CD4-positive, CD25-positive, alpha-beta regulatory T cell (primary cell): ENCODE measurements around the gene R3HDM1. TPM values are rescaled to one million over a fixed set of nuclear protein-coding genes. Genes with fewer than 3 reads are reported as not detected.
A peak's percentile ranks its signal among the peaks of the same experiment; 100 is the strongest.

Experiments
- ATAC-seq, 2 donors: fragments of 150-1000 bp; cut with Tn5 transposase; one replicate each; pipeline ENCODE4 v1.10.0; 2021; ENCODE audit warnings: low read depth in 2 of 2, moderate number of reproducible peaks in 2 of 2, moderate library complexity in 1 of 2
- DNase-seq, 3 donors: peaks; one replicate each; pipeline versions ENCODE4 v3.0.0 to v3.0.0-alpha.2; 2012 to 2022; ENCODE audit warnings: mixed read lengths in 1 of 3
- H3K27ac ChIP-seq: one replicate; pipeline ENCODE4 v1.7.0; 2013; ENCODE audit warnings: mild to moderate bottlenecking, low read length; ENCODE audit not compliant: insufficient read depth, poor library complexity, severe bottlenecking
- H3K27me3 ChIP-seq: one replicate; pipeline ENCODE4 v1.7.0; 2013; ENCODE audit warnings: low read length; ENCODE audit not compliant: control insufficient read depth, insufficient read depth
- H3K36me3 ChIP-seq: one replicate; pipeline ENCODE4 v1.7.0; 2013; ENCODE audit warnings: mild to moderate bottlenecking, low read length, moderate library complexity; ENCODE audit not compliant: control insufficient read depth, insufficient read depth
- H3K4me1 ChIP-seq: 2 replicates; pipeline ENCODE4 v1.7.0; 2013; ENCODE audit warnings: mild to moderate bottlenecking, low read length; ENCODE audit not compliant: insufficient read depth, control insufficient read depth, poor library complexity, severe bottlenecking
- H3K4me3 ChIP-seq: one replicate; pipeline ENCODE4 v1.7.0; 2013; ENCODE audit warnings: low read depth, mild to moderate bottlenecking, low read length, moderate library complexity
- H3K9me3 ChIP-seq, 2 experiments: 1 replicate in 1 of 2; 2 replicates in 1 of 2; pipeline ENCODE4 v1.7.0; 2013; ENCODE audit warnings: low read length in 2 of 2, mild to moderate bottlenecking in 1 of 2, moderate library complexity in 1 of 2; ENCODE audit not compliant: control insufficient read depth in 2 of 2
- H3K27ac Mint-ChIP-seq, 3 donors: one replicate each; pipeline ENCODE4 v1.8.0; 2020 to 2022; ENCODE audit warnings: mild to moderate bottlenecking in 3 of 3, mixed read lengths in 3 of 3, moderate library complexity in 2 of 3
- H3K27me3 Mint-ChIP-seq: one replicate; pipeline ENCODE4 v1.8.0; 2022; ENCODE audit warnings: mild to moderate bottlenecking, mixed read lengths
- H3K36me3 Mint-ChIP-seq: one replicate; pipeline ENCODE4 v1.8.0; 2020; ENCODE audit warnings: mixed read lengths
- H3K4me1 Mint-ChIP-seq, 4 donors: one replicate each; pipeline ENCODE4 v1.8.0; 2020 to 2022; ENCODE audit warnings: mixed read lengths in 4 of 4, mild to moderate bottlenecking in 1 of 4
- H3K4me3 Mint-ChIP-seq, 4 donors: one replicate each; pipeline ENCODE4 v1.8.0; 2020 to 2022; ENCODE audit warnings: mild to moderate bottlenecking in 4 of 4, mixed read lengths in 4 of 4, moderate library complexity in 3 of 4
- H3K9me3 Mint-ChIP-seq, 7 donors: one replicate each; pipeline ENCODE4 v1.8.0; 2020 to 2022; ENCODE audit warnings: mixed read lengths in 7 of 7, mild to moderate bottlenecking in 3 of 7, moderate library complexity in 2 of 7
- polyA plus RNA-seq, 4 donors: library from polyadenylated mRNA; unstranded; fragments of 300-500 nt; fragmentation: Illumina TruSeq; gene quantifications; one replicate each; pipeline ENCODE4 v1.2.3, GENCODE V29; 2021
- total RNA-seq: library from RNA; stranded (reverse); gene quantifications from one replicate; pipeline ENCODE4 v1.2.3, GENCODE V29; 2022

The R3HDM1 gene
- total and polyA plus RNA-seq, 5 donors from 2014 or later: 8.3 to 43.9 (median 16.3) TPM

DNA sequence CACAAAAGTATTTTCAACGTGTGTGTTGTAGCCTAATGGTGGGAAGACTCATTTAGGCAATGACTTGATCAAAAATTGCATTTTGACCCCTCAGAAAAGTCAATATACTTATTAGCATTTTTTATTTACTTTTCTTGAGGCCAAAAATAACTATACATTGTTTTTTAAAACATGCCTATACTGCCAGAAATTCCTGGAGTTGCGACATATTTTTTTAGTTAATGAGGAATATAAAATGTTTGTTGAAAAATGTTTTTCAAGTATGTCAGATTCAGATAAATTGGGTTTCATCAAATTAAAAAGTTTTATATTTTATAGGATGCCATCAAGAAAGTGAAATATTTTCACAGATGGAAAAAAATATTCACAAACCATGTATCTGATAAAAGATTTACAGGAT lies 39.6 kb downstream of the R3HDM1 start:
- H3K4me3 Mint-ChIP-seq: no peak overlapping the region
- DNase-seq (no peak), ATAC-seq (no peak)
- Histone ChIP-seq H3K27me3 (no peaks in the 10 kb centered on the region), H3K4me1 (no peaks in the 10 kb centered on the region), H3K4me3 (no peak overlapping the region), H3K36me3 (peaks cover 11% of the 10 kb centered on the region), H3K27ac (no peak overlapping the region), H3K9me3 (no peaks in the 10 kb centered on the region)
- H3K9me3 Mint-ChIP-seq: no peaks in the 10 kb centered on the region
- no peaks in the 10 kb centered on the region for H3K27me3 Mint-ChIP-seq
- H3K36me3 Mint-ChIP-seq: peaks cover 22% of the 10 kb centered on the region
- H3K27ac Mint-ChIP-seq: no peak overlapping the region
- peaks cover 0 to 4% (median 3%) of the 10 kb centered on the region in 4 donors for H3K4me1 Mint-ChIP-seq

DNA sequence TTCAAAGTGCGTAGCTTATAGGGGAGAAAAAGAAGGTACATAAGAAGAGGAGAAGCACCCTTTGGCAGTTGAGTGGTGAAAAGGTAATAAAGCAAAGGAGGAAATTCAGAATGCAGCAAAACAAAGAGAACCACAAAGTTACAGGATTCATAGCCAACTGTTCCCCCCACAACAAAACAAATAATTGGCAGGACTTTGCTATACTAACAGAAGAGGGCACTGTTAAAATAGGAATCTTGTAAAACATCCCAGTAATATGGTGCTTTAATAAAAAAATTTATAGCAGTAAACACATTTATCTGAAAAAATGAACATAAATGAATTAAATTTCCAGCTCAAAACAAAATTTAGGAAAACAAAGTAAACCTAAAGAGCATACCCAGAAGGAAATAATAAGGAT lies 42.3 kb downstream of the R3HDM1 start:
- no peaks in the 10 kb centered on the region for H3K9me3 Mint-ChIP-seq

DNA sequence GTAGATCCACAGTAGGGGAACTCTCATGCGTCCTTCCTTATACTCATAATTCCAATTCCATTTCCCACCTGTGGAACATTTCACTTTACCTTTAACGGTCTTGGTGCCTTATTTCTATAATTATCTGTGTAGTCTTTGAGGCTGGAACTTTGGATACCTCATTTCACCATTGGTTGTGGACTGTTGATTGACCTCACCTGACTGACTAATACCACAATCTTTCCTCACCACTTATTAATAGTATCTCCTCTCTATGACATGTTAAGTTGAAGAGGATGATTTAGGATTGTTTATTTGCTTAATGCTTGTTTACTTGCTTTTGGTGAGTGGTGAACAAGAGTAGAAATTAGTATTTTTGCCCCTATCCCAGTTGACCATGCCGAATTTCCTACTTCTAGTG lies 50.0 kb downstream of the R3HDM1 start:
- H3K4me1 Mint-ChIP-seq: peaks cover 18 to 33% (median 20%) of the 10 kb centered on the region in 4 donors
- Histone ChIP-seq H3K27ac (no peak overlapping the region), H3K27me3 (no peaks in the 10 kb centered on the region), H3K9me3 (no peaks in the 10 kb centered on the region), H3K4me3 (no peak overlapping the region), H3K36me3 (no peaks in the 10 kb centered on the region), H3K4me1 (no peaks in the 10 kb centered on the region)
- H3K4me3 Mint-ChIP-seq: no peak overlapping the region
- ATAC-seq: no peak
- no peaks in the 10 kb centered on the region for H3K27me3 Mint-ChIP-seq
- DNase-seq: no peak
- no peaks in the 10 kb centered on the region for H3K9me3 Mint-ChIP-seq
- no peak overlapping the region for H3K27ac Mint-ChIP-seq
- no peaks in the 10 kb centered on the region for H3K36me3 Mint-ChIP-seq

More for the DNA sequence above, 42.3 kb downstream of the R3HDM1 start:
- Mint-ChIP-seq H3K4me3 (no peak overlapping the region), H3K36me3 (peaks cover 15% of the 10 kb centered on the region), H3K27ac (no peak overlapping the region), H3K4me1 (peaks cover 0 to 10% (median 0%) of the 10 kb centered on the region in 4 donors), H3K27me3 (no peaks in the 10 kb centered on the region)
- ATAC-seq (no peak), DNase-seq (no peak)
- Histone ChIP-seq H3K36me3 (peaks cover 11% of the 10 kb centered on the region), H3K27ac (no peak overlapping the region), H3K27me3 (no peaks in the 10 kb centered on the region), H3K9me3 (no peaks in the 10 kb centered on the region), H3K4me1 (no peaks in the 10 kb centered on the region), H3K4me3 (no peak overlapping the region)

DNA sequence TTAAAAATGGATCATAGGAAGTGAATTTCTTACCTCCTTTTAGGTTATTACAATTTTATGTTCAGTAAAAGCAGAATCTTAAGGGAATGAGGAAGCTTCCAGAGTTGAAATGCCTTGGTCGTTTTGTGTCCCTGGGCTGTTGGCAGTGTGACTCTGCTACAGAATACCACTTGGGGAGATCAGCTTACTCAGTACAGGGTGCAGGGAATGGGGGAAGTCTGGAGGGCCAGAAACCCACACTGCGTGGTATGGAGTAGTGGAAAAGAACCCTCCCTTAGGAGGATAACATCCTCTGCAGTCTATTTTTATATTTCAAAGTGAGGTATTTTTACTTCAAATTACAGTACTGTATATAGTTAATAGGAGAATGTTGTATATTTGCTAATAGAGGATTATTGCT lies 51.1 kb downstream of the R3HDM1 start:
- Mint-ChIP-seq H3K9me3 (no peaks in the 10 kb centered on the region), H3K27ac (no peak overlapping the region)
- no peak overlapping the region for H3K27ac ChIP-seq

DNA sequence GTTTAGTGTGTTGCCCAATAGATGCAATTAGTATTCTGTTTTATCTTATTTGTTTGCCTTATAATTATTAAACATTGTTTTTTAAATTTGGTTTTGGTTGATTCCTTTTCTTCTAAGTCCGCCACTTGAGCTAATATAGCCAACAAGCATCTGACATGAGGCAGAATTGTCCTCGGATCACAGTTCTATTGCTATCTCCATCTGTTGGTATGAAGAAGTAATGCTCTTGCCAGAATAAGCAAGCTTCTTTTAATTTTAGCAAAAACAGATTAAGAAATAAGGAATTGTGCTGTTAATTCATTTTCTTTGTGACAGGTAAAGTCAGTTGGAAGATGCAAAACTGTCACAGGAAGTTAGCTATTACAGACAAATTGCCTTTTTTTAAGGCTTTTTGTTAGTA lies 54.3 kb downstream of the R3HDM1 start:
- no peaks in the 10 kb centered on the region for H3K27me3 ChIP-seq
- no peak overlapping the region for H3K27ac Mint-ChIP-seq
- no peak for ATAC-seq
- peaks cover 0 to 2% (median 0%) of the 10 kb centered on the region in 7 donors for H3K9me3 Mint-ChIP-seq
- no peaks in the 10 kb centered on the region for H3K27me3 Mint-ChIP-seq
- H3K36me3 Mint-ChIP-seq: no peaks in the 10 kb centered on the region
- H3K4me1 ChIP-seq: peaks cover 6% of the 10 kb centered on the region
- H3K9me3 ChIP-seq: no peaks in the 10 kb centered on the region
- DNase-seq: no peak
- H3K4me3 ChIP-seq: no peak overlapping the region
- H3K4me3 Mint-ChIP-seq: no peak overlapping the region
- H3K36me3 ChIP-seq: no peaks in the 10 kb centered on the region
- H3K27ac ChIP-seq: no peak overlapping the region
- H3K4me1 Mint-ChIP-seq: peaks cover 21 to 38% (median 36%) of the 10 kb centered on the region in 4 donors

More for the DNA sequence above, 51.1 kb downstream of the R3HDM1 start:
- Histone ChIP-seq H3K9me3 (no peaks in the 10 kb centered on the region), H3K4me1 (no peaks in the 10 kb centered on the region), H3K36me3 (no peaks in the 10 kb centered on the region), H3K27me3 (no peaks in the 10 kb centered on the region), H3K4me3 (no peak overlapping the region)
- DNase-seq (no peak), ATAC-seq (no peak)
- Mint-ChIP-seq H3K27me3 (no peaks in the 10 kb centered on the region), H3K36me3 (no peaks in the 10 kb centered on the region), H3K4me1 (peaks cover 19 to 33% (median 25%) of the 10 kb centered on the region in 4 donors), H3K4me3 (no peak overlapping the region)

DNA sequence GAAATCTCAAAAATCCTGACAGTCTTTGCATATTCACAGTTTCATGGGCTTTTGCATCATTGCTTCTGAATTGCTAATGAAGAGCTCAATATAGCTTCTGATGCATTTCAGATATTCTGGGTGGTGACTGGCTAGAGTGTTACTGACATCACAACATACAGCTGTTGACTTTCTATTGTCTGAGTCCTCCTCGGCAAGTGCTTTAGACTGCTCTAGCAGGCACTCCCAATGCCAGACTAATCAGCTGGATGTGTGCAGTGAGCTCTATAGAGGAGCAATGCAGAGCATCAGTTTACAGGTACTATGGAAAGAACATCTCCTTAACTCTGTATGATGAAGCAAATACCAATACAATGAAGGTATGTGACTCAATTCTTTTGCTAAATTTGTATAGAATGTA lies 54.9 kb downstream of the R3HDM1 start:
- Mint-ChIP-seq H3K9me3 (peaks cover 0 to 2% (median 0%) of the 10 kb centered on the region in 7 donors), H3K4me1 (peaks cover 27 to 41% (median 39%) of the 10 kb centered on the region in 4 donors), H3K27ac (no peak overlapping the region), H3K4me3 (no peak overlapping the region), H3K27me3 (no peaks in the 10 kb centered on the region), H3K36me3 (no peaks in the 10 kb centered on the region)
- Histone ChIP-seq H3K4me3 (no peak overlapping the region), H3K27me3 (no peaks in the 10 kb centered on the region), H3K4me1 (peaks cover 11% of the 10 kb centered on the region), H3K27ac (no peak overlapping the region), H3K9me3 (no peaks in the 10 kb centered on the region), H3K36me3 (no peaks in the 10 kb centered on the region)
- DNase-seq (no peak), ATAC-seq (peak in 1 of 2 donors; percentile 30)

DNA sequence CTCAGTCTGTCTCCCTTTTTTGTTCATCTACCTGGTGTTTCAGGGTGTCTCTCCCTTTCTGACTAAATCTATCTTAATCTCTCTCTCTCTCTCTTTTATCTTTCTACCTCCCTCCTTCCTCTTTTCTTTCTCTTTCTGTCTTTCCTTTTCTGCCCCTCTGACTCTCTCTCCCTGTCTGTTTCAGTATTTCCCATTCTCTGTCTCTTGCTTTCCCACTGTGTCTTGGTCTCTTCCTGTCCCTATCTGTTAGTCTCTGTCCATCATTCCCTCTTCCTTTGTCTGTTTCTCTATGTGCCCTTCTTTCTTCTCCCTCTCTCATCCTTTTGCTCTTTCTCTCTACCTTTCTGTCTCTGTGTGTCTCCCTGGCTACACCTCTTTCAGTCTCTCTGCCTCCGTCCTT lies 56.7 kb downstream of the R3HDM1 start:
- Mint-ChIP-seq H3K27me3 (no peaks in the 10 kb centered on the region), H3K4me3 (no peak overlapping the region), H3K9me3 (peaks cover 0 to 11% (median 0%) of the 10 kb centered on the region in 7 donors), H3K27ac (peak overlapping the region in 1 of 3 donors; percentile 24), H3K4me1 (peaks cover 21 to 48% (median 44%) of the 10 kb centered on the region in 4 donors), H3K36me3 (peaks cover 6% of the 10 kb centered on the region)
- ATAC-seq (no peak), DNase-seq (no peak)
- Histone ChIP-seq H3K36me3 (no peaks in the 10 kb centered on the region), H3K27ac (no peak overlapping the region), H3K4me1 (peaks cover 16% of the 10 kb centered on the region), H3K4me3 (no peak overlapping the region), H3K27me3 (no peaks in the 10 kb centered on the region), H3K9me3 (peaks cover 9 to 10% of the 10 kb centered on the region in 2 experiments)

DNA sequence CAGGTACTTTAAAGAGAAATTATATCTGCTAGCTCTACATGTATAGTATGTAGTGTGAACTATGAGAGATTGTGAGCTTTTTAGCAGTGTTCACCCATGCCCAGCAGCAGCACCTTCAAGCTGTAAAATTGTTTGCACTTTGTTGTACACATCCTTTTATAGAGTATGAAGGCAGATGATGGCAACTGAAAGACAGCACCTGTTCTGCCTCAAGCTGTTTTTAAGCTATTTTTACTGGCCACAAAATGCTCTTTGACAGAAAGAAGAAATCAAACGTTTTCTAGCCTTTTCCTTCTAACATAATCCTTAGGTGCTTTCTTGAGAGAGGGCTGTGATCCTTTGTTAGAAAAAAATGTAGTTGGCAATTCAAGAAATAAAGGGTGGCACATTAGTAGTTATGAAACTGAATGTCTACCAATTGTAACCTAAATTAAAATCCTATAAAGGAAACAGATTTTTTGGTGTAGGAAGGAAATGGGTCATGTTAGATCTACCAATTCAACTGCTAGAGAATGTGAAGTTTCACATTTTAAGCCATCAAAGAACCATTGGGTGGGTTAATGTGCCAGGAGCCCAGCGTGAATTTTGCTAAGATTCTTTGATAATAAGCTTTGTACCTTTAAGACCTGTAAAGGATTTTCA lies 59.5 kb downstream of the R3HDM1 start:
- Mint-ChIP-seq H3K4me3 (peak overlapping the region in 3 of 4 donors; percentile 34 to 85 (median 44)), H3K27me3 (no peaks in the 10 kb centered on the region), H3K9me3 (peaks cover 0 to 11% (median 0%) of the 10 kb centered on the region in 7 donors), H3K27ac (peak overlapping the region; percentile 69 to 80 (median 79)), H3K36me3 (peaks cover 9% of the 10 kb centered on the region), H3K4me1 (peaks cover 14 to 41% (median 34%) of the 10 kb centered on the region in 4 donors)
- Histone ChIP-seq H3K4me3 (peak overlapping the region; percentile 8), H3K4me1 (peaks cover 16% of the 10 kb centered on the region), H3K9me3 (peaks cover 9 to 10% of the 10 kb centered on the region in 2 experiments), H3K27me3 (no peaks in the 10 kb centered on the region), H3K36me3 (no peaks in the 10 kb centered on the region), H3K27ac (peak overlapping the region; percentile 52)
- peak; percentile 42 to 55 for ATAC-seq
- DNase-seq: peak in 2 of 3 donors; percentile 16 to 23
